ENCODE results near the gene RIMKLA. TPM values are rescaled to one million over a fixed set of nuclear protein-coding genes. Genes with fewer than 3 reads are reported as not detected.

RIMKLA gene
- polyA plus RNA-seq, 3 donors = not detected

DNA sequence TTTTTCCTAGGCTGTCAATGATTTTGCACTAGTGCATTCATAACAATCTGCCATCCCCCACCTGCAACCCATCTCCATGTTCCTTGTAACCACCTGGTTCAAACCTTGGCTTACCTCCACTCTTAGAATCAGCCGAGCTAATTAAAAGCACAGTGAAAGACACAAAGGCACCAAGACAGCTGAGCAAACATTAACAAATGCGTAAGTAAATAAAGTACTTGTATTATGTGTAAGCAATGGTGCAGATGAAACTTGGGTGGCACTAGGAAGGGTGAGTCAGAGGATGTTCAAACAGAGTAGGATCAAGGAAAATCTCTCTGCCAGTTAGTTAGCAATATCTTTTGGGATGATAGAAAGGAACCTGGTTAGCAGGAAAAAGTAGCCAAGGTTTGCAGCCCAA lies 40.5 kb upstream of the RIMKLA start:
- Histone ChIP-seq H2AFZ (ENCODE audit: insufficient read depth, low read depth, low read length, poor library complexity, severe bottlenecking) (no peak overlapping the region), H4K20me1 (ENCODE audit: insufficient read depth, low read length) (no peaks in the 10 kb centered on the region), H3K36me3 (replicated peaks in 1 of 2; ENCODE audit: control insufficient read depth in 1 of 2, insufficient read depth in 2 of 2, low read length in 2 of 2) (no peaks in the 10 kb centered on the region), H3K79me2 (ENCODE audit: insufficient read depth, low read length) (peaks cover 5% of the 10 kb centered on the region), H3K9ac (ENCODE audit: insufficient read depth, low read length, poor library complexity, severe bottlenecking) (no peak overlapping the region), H3K4me3 (replicated peaks in 1 of 3; ENCODE audit: low read depth in 2 of 3, low read length in 3 of 3) (no peak overlapping the region), H3K27me3 (ENCODE audit: control insufficient read depth in 2 of 2, insufficient read depth in 2 of 2, low read length in 2 of 2) (no peaks in the 10 kb centered on the region), H3K27ac (ENCODE audit: low read depth in 1 of 2, low read length in 2 of 2) (no peak overlapping the region), H3K9me3 (replicated peaks in 1 of 2; ENCODE audit: control insufficient read depth in 1 of 2, insufficient read depth in 1 of 2, low read length in 2 of 2) (no peaks in the 10 kb centered on the region), H3K4me1 (ENCODE audit: control insufficient read depth in 1 of 2, insufficient read depth in 2 of 2, low read length in 2 of 2) (peaks cover 8 to 13% of the 10 kb centered on the region in 2 donors), H3K4me2 (replicated peaks; ENCODE audit: extremely low read depth, low read length, poor library complexity, severe bottlenecking) (no peak overlapping the region)
- WGBS (ENCODE audit: insufficient coverage) = no CpG with 5 or more reads among the region's 2 CpGs
- H3K36me3 Mint-ChIP-seq = peaks cover 0 to 2% of the 10 kb centered on the region in 2 donors
- no peak for TF ChIP-seq CTCF (IDR thresholded peaks at IDR 0.05)
- DNase-seq = no peak
- no peak overlapping the region for H3K4me3 Mint-ChIP-seq
- intact Hi-C loops (cut with micrococcal nuclease) = loop anchor here in 1 of 2 donors (10.0 kb wide), 1 partner anchor 405 kb away; the partner anchor contains the start of gene CLDN19
- peaks cover 2 to 5% (median 5%) of the 10 kb centered on the region in 3 donors for H3K27me3 Mint-ChIP-seq (ENCODE audit: low read depth in 3 of 3)
- H3K4me1 Mint-ChIP-seq = peaks cover 6% of the 10 kb centered on the region
- peak overlapping the region in 1 of 7 donors; percentile 38 for H3K27ac Mint-ChIP-seq
- peaks cover 0 to 2% (median 0%) of the 10 kb centered on the region in 7 donors for H3K9me3 Mint-ChIP-seq

GRCh38 chr1:42340901-42341300 lies 39.7 kb upstream of the RIMKLA start:
- intact Hi-C loops (cut with micrococcal nuclease) = loop anchor here in 1 of 2 donors (10.0 kb wide), 1 partner anchor 404 kb away; the partner anchor contains the start of gene CLDN19
- H3K4me1 Mint-ChIP-seq = peaks cover 4% of the 10 kb centered on the region
- DNase-seq = no peak
- H3K9me3 ChIP-seq (replicated peaks in 1 of 2; ENCODE audit: control insufficient read depth in 1 of 2, insufficient read depth in 1 of 2, low read length in 2 of 2) = no peaks in the 10 kb centered on the region
- no peak overlapping the region for H3K27ac Mint-ChIP-seq
- H3K4me3 ChIP-seq (replicated peaks in 1 of 3; ENCODE audit: low read depth in 2 of 3, low read length in 3 of 3) = no peak overlapping the region
- peaks cover 0 to 2% of the 10 kb centered on the region in 2 donors for H3K36me3 Mint-ChIP-seq
- H3K4me3 Mint-ChIP-seq = no peak overlapping the region
- WGBS (ENCODE audit: insufficient coverage) = 100% methylated on average over 1 of the region's 1 CpG
- no peaks in the 10 kb centered on the region for H4K20me1 ChIP-seq (ENCODE audit: insufficient read depth, low read length)
- H2AFZ ChIP-seq (ENCODE audit: insufficient read depth, low read depth, low read length, poor library complexity, severe bottlenecking) = no peak overlapping the region
- TF ChIP-seq CTCF (IDR thresholded peaks at IDR 0.05) = no peak
- H3K79me2 ChIP-seq (ENCODE audit: insufficient read depth, low read length) = no peaks in the 10 kb centered on the region
- no peak overlapping the region for H3K9ac ChIP-seq (ENCODE audit: insufficient read depth, low read length, poor library complexity, severe bottlenecking)
- H3K4me2 ChIP-seq (replicated peaks; ENCODE audit: extremely low read depth, low read length, poor library complexity, severe bottlenecking) = no peak overlapping the region
- H3K9me3 Mint-ChIP-seq = peaks cover 0 to 2% (median 0%) of the 10 kb centered on the region in 7 donors
- H3K27ac ChIP-seq (ENCODE audit: low read depth in 1 of 2, low read length in 2 of 2) = no peak overlapping the region
- peaks cover 2 to 11% (median 7%) of the 10 kb centered on the region in 3 donors for H3K27me3 Mint-ChIP-seq (ENCODE audit: low read depth in 3 of 3)
- H3K4me1 ChIP-seq (ENCODE audit: control insufficient read depth in 1 of 2, insufficient read depth in 2 of 2, low read length in 2 of 2) = peaks cover 3 to 5% of the 10 kb centered on the region in 2 donors
- H3K36me3 ChIP-seq (replicated peaks in 1 of 2; ENCODE audit: control insufficient read depth in 1 of 2, insufficient read depth in 2 of 2, low read length in 2 of 2) = no peaks in the 10 kb centered on the region
- no peaks in the 10 kb centered on the region for H3K27me3 ChIP-seq (ENCODE audit: control insufficient read depth in 2 of 2, insufficient read depth in 2 of 2, low read length in 2 of 2)
